Adrenal gland (tissue), 5 donors: ENCODE measurements around the gene NEO1.

Source experiments
- POLR2A ChIP-seq, 2 donors: fragments of 450-650 bp; IDR thresholded peaks; one replicate each; pipeline ENCODE4 v1.6.1; 2017; ENCODE audit warnings: antibody characterized with exemption in 2 of 2, mild to moderate bottlenecking in 2 of 2, moderate library complexity in 1 of 2
- TF ChIP-seq, protein P1 (sequence below), 6 experiments: fragments of 450-650 bp in 4 of 6; fragments of 200-600 bp in 2 of 6; sonication (generic) in 1 of 6; IDR thresholded peaks; 1 replicate in 5 of 6; 2 replicates in 1 of 6; pipeline versions ENCODE4 v1.5.1 to v1.8.0; 2016 to 2021; ENCODE audit warnings: antibody characterized with exemption in 6 of 6, mild to moderate bottlenecking in 2 of 6, moderate library complexity in 1 of 6
- donor health status: DM: no; HTN: no; CAD: no.

DNA sequence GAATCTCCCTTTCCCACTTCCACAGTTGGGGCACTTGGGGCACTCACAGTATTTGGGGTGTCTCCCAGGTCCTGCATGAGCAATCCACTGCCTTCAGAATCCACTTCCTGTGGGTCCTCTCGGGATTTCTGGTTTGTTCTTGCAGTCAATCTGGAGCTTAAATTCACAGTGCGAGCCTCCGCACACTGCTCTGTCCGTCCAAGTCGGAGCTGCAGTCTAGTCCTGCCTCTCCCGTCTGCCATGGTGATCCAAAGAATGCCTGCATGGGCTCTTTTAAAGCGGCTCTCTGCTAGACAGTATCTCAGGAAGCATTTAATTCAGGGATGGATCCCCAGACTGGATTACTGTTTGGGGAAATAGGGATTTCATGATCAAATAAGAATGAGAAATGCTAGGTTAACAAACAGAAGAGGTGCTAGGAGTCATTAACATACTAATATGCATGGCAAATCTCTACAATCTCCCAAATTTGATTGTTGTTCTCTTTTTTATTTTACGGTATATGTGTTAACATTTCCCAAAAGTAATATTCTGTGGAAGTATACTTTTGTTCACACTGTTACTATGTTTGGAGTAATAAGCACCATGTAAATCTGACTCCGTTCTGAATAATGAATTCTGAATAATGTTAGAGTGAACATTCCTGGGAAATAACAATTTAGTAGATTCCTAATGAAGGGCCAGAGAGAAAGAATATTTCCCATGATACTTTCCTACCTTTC, 174.0 kb downstream of the NEO1 start:
- TF ChIP-seq, protein P1, sequence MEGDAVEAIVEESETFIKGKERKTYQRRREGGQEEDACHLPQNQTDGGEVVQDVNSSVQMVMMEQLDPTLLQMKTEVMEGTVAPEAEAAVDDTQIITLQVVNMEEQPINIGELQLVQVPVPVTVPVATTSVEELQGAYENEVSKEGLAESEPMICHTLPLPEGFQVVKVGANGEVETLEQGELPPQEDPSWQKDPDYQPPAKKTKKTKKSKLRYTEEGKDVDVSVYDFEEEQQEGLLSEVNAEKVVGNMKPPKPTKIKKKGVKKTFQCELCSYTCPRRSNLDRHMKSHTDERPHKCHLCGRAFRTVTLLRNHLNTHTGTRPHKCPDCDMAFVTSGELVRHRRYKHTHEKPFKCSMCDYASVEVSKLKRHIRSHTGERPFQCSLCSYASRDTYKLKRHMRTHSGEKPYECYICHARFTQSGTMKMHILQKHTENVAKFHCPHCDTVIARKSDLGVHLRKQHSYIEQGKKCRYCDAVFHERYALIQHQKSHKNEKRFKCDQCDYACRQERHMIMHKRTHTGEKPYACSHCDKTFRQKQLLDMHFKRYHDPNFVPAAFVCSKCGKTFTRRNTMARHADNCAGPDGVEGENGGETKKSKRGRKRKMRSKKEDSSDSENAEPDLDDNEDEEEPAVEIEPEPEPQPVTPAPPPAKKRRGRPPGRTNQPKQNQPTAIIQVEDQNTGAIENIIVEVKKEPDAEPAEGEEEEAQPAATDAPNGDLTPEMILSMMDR (IDR thresholded peaks at IDR 0.05) = no peak
- TF ChIP-seq POLR2A (IDR thresholded peaks at IDR 0.05) = no peak
